Mesothelial cell of epicardium (in vitro differentiated cells): ENCODE measurements around the gene DCAF6. TPM values are rescaled to one million over a fixed set of nuclear protein-coding genes. Genes with fewer than 3 reads are reported as not detected.

ENCODE experiments used
- DNase-seq, 2 experiments: peaks; one replicate each; pipeline ENCODE4 v3.0.0; 2021; ENCODE audit warnings: low spot score in 2 of 2; ENCODE audit not compliant: unreplicated experiment in 2 of 2
- H3K27ac Mint-ChIP-seq: 2 replicates; pipeline ENCODE4 v1.8.0; 2021; ENCODE audit warnings: mixed read lengths
- H3K27me3 Mint-ChIP-seq: 2 replicates; pipeline ENCODE4 v1.8.0; 2021; ENCODE audit warnings: low read depth, mixed read lengths
- H3K36me3 Mint-ChIP-seq: 2 replicates; pipeline ENCODE4 v1.8.0; 2021; ENCODE audit warnings: mixed read lengths
- H3K4me1 Mint-ChIP-seq: 2 replicates; pipeline ENCODE4 v1.8.0; 2021; ENCODE audit warnings: mixed read lengths
- H3K4me3 Mint-ChIP-seq: 2 replicates; pipeline ENCODE4 v1.8.0; 2021; ENCODE audit warnings: mild to moderate bottlenecking, moderate library complexity, mixed read lengths
- H3K9me3 Mint-ChIP-seq: 2 replicates; pipeline ENCODE4 v1.8.0; 2021; ENCODE audit warnings: mixed read lengths
- total RNA-seq: library from RNA; stranded (reverse); gene quantifications from 3 replicates; pipeline ENCODE4 v1.2.1, GENCODE V29; 2021
- TF ChIP-seq, protein P1 (sequence below): fragments of 200-600 bp; sonication (generic); IDR thresholded peaks from one replicate; pipeline ENCODE4 v1.5.0; 2021; ENCODE audit warnings: antibody characterized with exemption; ENCODE audit not compliant: unreplicated experiment

DCAF6 gene
- total RNA-seq, 1 donor from 2014 or later: 34.0 TPM

DNA sequence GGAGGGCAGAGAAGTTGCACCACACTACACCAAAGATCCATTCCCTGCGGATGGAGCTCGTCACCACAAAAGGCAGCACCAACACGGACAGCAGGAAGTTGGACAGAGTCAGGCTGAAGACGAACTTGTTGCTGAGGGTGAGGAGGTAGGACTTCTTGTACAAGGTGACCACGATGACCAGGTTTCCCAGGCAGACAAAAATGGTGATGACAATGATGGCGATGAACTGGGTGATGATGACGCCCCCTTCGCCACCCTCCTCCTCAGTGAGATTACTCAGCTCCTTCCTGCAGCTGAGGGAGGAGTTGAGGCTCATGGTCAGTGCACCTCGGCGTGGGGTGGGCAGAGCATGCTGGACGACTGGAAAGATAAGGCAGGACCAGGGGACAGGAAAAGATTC is 168.1 kb downstream of the DCAF6 start:
- Mint-ChIP-seq H3K4me3 (no peak overlapping the region), H3K4me1 (peaks cover 6% of the 10 kb centered on the region), H3K27ac (no peak overlapping the region), H3K9me3 (no peaks in the 10 kb centered on the region), H3K27me3 (no peaks in the 10 kb centered on the region), H3K36me3 (peaks cover 22% of the 10 kb centered on the region)
- DNase-seq: no peak
- TF ChIP-seq, protein P1, sequence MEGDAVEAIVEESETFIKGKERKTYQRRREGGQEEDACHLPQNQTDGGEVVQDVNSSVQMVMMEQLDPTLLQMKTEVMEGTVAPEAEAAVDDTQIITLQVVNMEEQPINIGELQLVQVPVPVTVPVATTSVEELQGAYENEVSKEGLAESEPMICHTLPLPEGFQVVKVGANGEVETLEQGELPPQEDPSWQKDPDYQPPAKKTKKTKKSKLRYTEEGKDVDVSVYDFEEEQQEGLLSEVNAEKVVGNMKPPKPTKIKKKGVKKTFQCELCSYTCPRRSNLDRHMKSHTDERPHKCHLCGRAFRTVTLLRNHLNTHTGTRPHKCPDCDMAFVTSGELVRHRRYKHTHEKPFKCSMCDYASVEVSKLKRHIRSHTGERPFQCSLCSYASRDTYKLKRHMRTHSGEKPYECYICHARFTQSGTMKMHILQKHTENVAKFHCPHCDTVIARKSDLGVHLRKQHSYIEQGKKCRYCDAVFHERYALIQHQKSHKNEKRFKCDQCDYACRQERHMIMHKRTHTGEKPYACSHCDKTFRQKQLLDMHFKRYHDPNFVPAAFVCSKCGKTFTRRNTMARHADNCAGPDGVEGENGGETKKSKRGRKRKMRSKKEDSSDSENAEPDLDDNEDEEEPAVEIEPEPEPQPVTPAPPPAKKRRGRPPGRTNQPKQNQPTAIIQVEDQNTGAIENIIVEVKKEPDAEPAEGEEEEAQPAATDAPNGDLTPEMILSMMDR: no peak

DNA sequence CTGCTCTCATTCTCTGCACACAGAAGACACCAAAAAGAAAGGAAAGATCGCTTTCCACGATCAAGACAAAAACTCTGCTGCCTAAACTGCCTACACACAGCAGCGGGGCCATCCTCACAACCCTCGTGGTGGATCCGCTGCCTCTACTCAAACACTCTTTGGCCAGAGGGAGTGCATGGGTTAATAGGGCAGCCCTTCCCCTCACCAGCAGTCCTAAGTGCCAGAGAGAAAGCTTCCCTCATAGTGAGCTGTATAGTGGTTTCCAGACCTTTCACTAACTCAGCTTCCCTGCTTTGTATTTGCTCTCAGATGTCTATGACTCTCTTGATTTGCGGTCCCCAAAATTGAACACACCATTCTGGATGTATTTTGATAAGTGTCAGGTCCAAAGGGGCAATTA is 169.4 kb downstream of the DCAF6 start:
- Mint-ChIP-seq H3K4me1 (no peaks in the 10 kb centered on the region), H3K36me3 (peaks cover 22% of the 10 kb centered on the region), H3K4me3 (no peak overlapping the region), H3K9me3 (no peaks in the 10 kb centered on the region), H3K27ac (no peak overlapping the region), H3K27me3 (no peaks in the 10 kb centered on the region)
- no peak for DNase-seq
- TF ChIP-seq, protein P1: no peak

DNA sequence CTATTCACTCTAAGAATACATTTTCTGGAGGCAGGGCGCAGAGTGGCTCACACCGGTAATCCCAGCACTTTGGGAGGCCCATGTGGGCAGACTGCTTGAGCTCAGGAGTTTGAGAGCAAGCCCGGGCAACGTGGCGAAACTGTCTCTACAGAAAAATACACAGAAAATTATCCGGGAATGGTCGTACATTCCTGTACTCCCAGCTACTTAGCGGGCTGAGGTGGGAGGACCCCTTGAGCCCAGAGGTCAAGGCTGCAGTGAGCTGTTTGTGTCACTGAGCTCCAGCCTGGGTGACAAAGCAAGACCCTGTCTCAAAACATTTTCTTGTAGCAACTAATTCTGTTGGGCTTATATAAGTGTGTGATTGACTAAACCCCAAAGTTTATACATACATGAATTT is 169.8 kb downstream of the DCAF6 start:
- H3K27ac Mint-ChIP-seq: no peak overlapping the region
- TF ChIP-seq, protein P1: no peak
- no peak overlapping the region for H3K4me3 Mint-ChIP-seq
- no peaks in the 10 kb centered on the region for H3K27me3 Mint-ChIP-seq
- H3K9me3 Mint-ChIP-seq: no peaks in the 10 kb centered on the region
- H3K4me1 Mint-ChIP-seq: peaks cover 3% of the 10 kb centered on the region
- DNase-seq: no peak
- peaks cover 22% of the 10 kb centered on the region for H3K36me3 Mint-ChIP-seq

DNA sequence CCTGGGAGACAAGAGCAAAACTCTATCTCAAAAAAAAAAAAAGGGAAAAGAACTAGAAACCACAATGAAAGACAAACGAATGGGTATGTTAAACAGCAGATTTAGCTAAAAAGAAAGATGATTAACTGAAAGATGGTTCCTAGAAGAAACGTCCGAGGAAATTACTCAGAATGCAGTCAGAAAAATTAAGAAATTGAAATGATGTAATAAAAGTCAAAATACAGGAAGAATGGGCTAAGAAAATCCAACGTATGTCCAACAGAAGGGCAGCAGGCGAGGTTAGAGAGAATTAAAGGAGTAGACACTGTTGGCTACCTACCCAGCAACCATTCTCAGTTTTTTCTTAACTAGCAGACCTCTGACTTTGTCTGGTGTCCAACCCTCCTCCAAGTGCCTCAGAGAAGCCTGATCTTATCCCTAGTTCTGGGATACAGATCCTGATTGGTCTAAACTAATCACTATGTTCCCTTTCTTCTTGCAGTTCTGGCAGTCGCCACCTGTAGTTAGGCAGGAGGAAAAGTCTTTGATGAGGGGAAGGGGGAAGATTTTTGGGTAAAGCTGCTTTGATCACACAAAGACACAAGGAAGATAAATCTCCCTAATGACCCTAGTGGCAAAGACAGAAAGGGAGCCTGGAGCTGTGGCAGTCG is 174.5 kb downstream of the DCAF6 start:
- TF ChIP-seq, protein P1: no peak
- Mint-ChIP-seq H3K27me3 (no peaks in the 10 kb centered on the region), H3K9me3 (peaks cover 6% of the 10 kb centered on the region), H3K36me3 (peaks cover 20% of the 10 kb centered on the region), H3K4me1 (peaks cover 12% of the 10 kb centered on the region), H3K4me3 (no peak overlapping the region), H3K27ac (no peak overlapping the region)
- no peak for DNase-seq

DNA sequence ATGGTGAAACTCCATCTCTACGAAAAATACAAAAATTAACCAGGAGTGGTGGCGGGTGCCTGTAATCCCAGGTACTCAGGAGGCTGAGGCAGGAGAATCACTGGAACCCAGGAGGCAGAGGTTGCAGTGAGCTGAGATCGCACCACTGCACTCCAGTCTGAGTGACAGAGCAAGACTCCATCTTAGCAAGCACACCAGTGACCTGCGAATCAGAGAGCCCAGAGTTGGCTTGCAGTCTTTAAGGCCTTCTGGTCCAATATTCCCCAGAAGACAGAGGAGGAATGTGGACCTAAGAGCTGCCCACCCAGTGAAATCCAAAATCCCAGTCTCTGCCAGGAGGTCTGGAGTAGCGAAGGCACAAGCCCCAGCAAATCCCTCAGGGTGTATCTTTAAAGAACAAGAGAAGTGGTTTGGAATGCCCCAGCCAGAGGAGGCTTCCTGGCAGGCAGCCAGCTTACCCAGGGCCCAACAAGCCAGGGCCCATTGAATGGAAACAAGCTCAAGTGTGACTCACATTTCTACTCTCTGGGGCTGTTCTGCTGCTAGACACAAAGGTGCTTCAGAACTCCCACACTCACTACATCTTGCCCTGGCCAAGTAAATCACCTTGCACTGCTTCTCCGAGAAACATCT is 176.3 kb downstream of the DCAF6 start:
- H3K9me3 Mint-ChIP-seq: peaks cover 6% of the 10 kb centered on the region
- DNase-seq: peak in 1 of 2 experiments; percentile 61

More for the DNA sequence above, 176.3 kb downstream of the DCAF6 start:
- peak overlapping the region; percentile 53 for H3K27ac Mint-ChIP-seq
- peaks cover 12% of the 10 kb centered on the region for H3K4me1 Mint-ChIP-seq
- H3K27me3 Mint-ChIP-seq: no peaks in the 10 kb centered on the region
- TF ChIP-seq, protein P1: no peak
- H3K36me3 Mint-ChIP-seq: peaks cover 20% of the 10 kb centered on the region
- no peak overlapping the region for H3K4me3 Mint-ChIP-seq
